ENCODE results near the gene SPCS1. TPM values are rescaled to one million over a fixed set of nuclear protein-coding genes. Genes with fewer than 3 reads are reported as not detected.
A peak's percentile ranks its signal among the peaks of the same experiment; 100 is the strongest.

SPCS1 gene
- total RNA-seq, 1 experiment from 2014 or later = 101 TPM

DNA sequence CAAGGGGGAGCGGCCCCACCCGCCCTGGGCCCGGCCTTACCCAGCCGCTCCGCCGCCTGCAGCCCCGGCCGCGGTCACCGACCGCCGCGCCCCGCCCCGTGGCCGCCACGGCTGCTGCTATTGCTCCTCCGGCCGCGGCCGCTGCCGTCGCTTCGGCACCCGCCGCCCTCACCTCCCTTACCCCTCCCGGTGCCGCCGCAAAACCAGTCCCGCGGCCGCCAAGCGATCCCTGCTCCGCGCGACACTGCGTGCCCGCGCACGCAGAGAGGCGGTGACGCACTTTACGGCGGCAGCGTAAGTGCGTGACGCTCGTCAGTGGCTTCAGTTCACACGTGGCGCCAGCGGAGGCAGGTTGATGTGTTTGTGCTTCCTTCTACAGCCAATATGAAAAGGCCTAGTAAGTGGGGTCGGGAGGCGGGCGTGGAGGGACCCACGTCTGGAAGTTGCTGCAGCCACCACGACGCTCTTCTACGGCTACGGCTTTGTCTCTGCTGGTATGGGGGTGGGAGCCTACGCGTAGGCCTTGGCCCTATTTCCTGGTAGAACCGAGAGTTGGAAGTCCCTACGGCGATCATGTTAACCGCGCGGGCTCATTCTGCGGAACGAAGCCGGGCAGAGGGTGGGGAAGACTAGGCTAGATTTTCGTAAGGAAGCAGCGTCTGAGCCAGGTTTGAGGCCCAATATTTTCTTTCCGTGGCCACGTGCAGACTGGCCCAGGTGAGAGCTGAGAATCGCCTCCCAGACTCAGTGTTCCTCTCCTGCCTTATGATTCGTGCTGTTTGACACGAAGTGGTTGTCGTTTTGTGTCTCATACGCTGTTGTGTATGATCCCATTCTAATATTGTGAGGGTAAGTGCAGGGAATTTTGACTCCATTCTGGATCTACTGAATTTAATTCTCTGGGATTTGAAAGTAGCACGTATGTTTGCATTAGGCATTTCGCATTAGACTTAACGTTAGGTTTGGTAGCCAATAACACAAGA is 19.9 kb upstream of the SPCS1 start, which contains the start of the genes GNL3 and PBRM1 (continued):
- TF ChIP-seq, protein P1, sequence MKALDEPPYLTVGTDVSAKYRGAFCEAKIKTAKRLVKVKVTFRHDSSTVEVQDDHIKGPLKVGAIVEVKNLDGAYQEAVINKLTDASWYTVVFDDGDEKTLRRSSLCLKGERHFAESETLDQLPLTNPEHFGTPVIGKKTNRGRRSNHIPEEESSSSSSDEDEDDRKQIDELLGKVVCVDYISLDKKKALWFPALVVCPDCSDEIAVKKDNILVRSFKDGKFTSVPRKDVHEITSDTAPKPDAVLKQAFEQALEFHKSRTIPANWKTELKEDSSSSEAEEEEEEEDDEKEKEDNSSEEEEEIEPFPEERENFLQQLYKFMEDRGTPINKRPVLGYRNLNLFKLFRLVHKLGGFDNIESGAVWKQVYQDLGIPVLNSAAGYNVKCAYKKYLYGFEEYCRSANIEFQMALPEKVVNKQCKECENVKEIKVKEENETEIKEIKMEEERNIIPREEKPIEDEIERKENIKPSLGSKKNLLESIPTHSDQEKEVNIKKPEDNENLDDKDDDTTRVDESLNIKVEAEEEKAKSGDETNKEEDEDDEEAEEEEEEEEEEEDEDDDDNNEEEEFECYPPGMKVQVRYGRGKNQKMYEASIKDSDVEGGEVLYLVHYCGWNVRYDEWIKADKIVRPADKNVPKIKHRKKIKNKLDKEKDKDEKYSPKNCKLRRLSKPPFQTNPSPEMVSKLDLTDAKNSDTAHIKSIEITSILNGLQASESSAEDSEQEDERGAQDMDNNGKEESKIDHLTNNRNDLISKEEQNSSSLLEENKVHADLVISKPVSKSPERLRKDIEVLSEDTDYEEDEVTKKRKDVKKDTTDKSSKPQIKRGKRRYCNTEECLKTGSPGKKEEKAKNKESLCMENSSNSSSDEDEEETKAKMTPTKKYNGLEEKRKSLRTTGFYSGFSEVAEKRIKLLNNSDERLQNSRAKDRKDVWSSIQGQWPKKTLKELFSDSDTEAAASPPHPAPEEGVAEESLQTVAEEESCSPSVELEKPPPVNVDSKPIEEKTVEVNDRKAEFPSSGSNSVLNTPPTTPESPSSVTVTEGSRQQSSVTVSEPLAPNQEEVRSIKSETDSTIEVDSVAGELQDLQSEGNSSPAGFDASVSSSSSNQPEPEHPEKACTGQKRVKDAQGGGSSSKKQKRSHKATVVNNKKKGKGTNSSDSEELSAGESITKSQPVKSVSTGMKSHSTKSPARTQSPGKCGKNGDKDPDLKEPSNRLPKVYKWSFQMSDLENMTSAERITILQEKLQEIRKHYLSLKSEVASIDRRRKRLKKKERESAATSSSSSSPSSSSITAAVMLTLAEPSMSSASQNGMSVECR (CRISPR knock-in tag; IDR thresholded peaks at IDR 0.05; ENCODE audit: borderline replicate concordance) = peak; percentile 95
- TF ChIP-seq JUN (CRISPR knock-in tag; IDR thresholded peaks at IDR 0.05) (no peak), TEAD4 (CRISPR knock-in tag; IDR thresholded peaks at IDR 0.05) (0 out of 2 replicates have a peak, but pooled peaks have one; percentile 47), TCF7 (CRISPR knock-in tag; IDR thresholded peaks at IDR 0.05; ENCODE audit: low read depth) (0 out of 2 replicates have a peak, but pooled peaks have one; percentile 84), SMAD3 (CRISPR knock-in tag; IDR thresholded peaks at IDR 0.05; ENCODE audit: borderline replicate concordance) (0 out of 2 replicates have a peak, but pooled peaks have one; percentile 34), ZNF219 (CRISPR knock-in tag; IDR thresholded peaks at IDR 0.05; ENCODE audit: borderline replicate concordance) (0 out of 2 replicates have a peak, but pooled peaks have one; percentile 45), SP1 (CRISPR knock-in tag; conservative IDR thresholded peaks at IDR 0.05) (peak; percentile 88), NR1H2 (CRISPR knock-in tag; IDR thresholded peaks at IDR 0.05) (no peak), CREM (CRISPR knock-in tag; IDR thresholded peaks at IDR 0.05) (peak; percentile 88; the same call in 1 of the 2 replicates), E2F1 (CRISPR knock-in tag; IDR thresholded peaks at IDR 0.05) (no peak), GABPB1 (CRISPR knock-in tag; IDR thresholded peaks at IDR 0.05) (no peak; the same call in 1 of the 2 replicates), GRHL2 (CRISPR knock-in tag; IDR thresholded peaks at IDR 0.05; ENCODE audit: insufficient replicate concordance, severe bottlenecking) (no peak), ESRRA (CRISPR knock-in tag; IDR thresholded peaks at IDR 0.05; ENCODE audit: borderline replicate concordance) (no peak), KAT7 (CRISPR knock-in tag; IDR thresholded peaks at IDR 0.05; ENCODE audit: borderline replicate concordance) (no peak)
- TF ChIP-seq, protein P2, sequence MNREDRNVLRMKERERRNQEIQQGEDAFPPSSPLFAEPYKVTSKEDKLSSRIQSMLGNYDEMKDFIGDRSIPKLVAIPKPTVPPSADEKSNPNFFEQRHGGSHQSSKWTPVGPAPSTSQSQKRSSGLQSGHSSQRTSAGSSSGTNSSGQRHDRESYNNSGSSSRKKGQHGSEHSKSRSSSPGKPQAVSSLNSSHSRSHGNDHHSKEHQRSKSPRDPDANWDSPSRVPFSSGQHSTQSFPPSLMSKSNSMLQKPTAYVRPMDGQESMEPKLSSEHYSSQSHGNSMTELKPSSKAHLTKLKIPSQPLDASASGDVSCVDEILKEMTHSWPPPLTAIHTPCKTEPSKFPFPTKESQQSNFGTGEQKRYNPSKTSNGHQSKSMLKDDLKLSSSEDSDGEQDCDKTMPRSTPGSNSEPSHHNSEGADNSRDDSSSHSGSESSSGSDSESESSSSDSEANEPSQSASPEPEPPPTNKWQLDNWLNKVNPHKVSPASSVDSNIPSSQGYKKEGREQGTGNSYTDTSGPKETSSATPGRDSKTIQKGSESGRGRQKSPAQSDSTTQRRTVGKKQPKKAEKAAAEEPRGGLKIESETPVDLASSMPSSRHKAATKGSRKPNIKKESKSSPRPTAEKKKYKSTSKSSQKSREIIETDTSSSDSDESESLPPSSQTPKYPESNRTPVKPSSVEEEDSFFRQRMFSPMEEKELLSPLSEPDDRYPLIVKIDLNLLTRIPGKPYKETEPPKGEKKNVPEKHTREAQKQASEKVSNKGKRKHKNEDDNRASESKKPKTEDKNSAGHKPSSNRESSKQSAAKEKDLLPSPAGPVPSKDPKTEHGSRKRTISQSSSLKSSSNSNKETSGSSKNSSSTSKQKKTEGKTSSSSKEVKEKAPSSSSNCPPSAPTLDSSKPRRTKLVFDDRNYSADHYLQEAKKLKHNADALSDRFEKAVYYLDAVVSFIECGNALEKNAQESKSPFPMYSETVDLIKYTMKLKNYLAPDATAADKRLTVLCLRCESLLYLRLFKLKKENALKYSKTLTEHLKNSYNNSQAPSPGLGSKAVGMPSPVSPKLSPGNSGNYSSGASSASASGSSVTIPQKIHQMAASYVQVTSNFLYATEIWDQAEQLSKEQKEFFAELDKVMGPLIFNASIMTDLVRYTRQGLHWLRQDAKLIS (CRISPR knock-in tag; IDR thresholded peaks at IDR 0.05; ENCODE audit: borderline replicate concordance) = no peak; the same call in 1 of the 2 replicates
- TF ChIP-seq, protein P3, sequence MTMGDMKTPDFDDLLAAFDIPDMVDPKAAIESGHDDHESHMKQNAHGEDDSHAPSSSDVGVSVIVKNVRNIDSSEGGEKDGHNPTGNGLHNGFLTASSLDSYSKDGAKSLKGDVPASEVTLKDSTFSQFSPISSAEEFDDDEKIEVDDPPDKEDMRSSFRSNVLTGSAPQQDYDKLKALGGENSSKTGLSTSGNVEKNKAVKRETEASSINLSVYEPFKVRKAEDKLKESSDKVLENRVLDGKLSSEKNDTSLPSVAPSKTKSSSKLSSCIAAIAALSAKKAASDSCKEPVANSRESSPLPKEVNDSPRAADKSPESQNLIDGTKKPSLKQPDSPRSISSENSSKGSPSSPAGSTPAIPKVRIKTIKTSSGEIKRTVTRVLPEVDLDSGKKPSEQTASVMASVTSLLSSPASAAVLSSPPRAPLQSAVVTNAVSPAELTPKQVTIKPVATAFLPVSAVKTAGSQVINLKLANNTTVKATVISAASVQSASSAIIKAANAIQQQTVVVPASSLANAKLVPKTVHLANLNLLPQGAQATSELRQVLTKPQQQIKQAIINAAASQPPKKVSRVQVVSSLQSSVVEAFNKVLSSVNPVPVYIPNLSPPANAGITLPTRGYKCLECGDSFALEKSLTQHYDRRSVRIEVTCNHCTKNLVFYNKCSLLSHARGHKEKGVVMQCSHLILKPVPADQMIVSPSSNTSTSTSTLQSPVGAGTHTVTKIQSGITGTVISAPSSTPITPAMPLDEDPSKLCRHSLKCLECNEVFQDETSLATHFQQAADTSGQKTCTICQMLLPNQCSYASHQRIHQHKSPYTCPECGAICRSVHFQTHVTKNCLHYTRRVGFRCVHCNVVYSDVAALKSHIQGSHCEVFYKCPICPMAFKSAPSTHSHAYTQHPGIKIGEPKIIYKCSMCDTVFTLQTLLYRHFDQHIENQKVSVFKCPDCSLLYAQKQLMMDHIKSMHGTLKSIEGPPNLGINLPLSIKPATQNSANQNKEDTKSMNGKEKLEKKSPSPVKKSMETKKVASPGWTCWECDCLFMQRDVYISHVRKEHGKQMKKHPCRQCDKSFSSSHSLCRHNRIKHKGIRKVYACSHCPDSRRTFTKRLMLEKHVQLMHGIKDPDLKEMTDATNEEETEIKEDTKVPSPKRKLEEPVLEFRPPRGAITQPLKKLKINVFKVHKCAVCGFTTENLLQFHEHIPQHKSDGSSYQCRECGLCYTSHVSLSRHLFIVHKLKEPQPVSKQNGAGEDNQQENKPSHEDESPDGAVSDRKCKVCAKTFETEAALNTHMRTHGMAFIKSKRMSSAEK (CRISPR knock-in tag; IDR thresholded peaks at IDR 0.05; ENCODE audit: borderline replicate concordance) = no peak
- TF ChIP-seq, protein P4, sequence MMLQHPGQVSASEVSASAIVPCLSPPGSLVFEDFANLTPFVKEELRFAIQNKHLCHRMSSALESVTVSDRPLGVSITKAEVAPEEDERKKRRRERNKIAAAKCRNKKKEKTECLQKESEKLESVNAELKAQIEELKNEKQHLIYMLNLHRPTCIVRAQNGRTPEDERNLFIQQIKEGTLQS (CRISPR knock-in tag; conservative IDR thresholded peaks at IDR 0.05) = no peak
- TF ChIP-seq, protein P5, sequence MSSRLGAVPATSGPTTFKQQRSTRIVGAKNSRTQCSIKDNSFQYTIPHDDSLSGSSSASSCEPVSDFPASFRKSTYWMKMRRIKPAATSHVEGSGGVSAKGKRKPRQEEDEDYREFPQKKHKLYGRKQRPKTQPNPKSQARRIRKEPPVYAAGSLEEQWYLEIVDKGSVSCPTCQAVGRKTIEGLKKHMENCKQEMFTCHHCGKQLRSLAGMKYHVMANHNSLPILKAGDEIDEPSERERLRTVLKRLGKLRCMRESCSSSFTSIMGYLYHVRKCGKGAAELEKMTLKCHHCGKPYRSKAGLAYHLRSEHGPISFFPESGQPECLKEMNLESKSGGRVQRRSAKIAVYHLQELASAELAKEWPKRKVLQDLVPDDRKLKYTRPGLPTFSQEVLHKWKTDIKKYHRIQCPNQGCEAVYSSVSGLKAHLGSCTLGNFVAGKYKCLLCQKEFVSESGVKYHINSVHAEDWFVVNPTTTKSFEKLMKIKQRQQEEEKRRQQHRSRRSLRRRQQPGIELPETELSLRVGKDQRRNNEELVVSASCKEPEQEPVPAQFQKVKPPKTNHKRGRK (CRISPR knock-in tag; IDR thresholded peaks at IDR 0.05; ENCODE audit: borderline replicate concordance) = no peak

Measured in WTC11 (cell line).